SK-N-SH treated with all-trans-retinoic acid at 6 μM for 48 hours (cell line): Measurements from ENCODE around the gene PHF2.
A peak's percentile ranks its signal among the peaks of the same experiment; 100 is the strongest.

Source experiments
- ATAC-seq: fragments of 200-7000 bp; cut with Tn5 transposase; 3 replicates; pipeline ENCODE4 v1.9.1; 2020; ENCODE audit warnings: mild to moderate bottlenecking, moderate library complexity
- ARNTL ChIP-seq: fragments of 450-650 bp; formaldehyde crosslinking; IDR thresholded peaks from 2 replicates; pipeline ENCODE4 v1.5.0; 2020; ENCODE audit warnings: low read depth, mild to moderate bottlenecking, moderate library complexity, borderline replicate concordance
- BACH2 ChIP-seq: fragments of 250-450 bp; sonication (Bioruptor Pico); IDR thresholded peaks from 2 replicates; pipeline ENCODE4 v1.9.0; 2021; ENCODE audit warnings: mild to moderate bottlenecking, borderline replicate concordance
- CREB5 ChIP-seq: fragments of 250-450 bp; sonication (Bioruptor Pico); IDR thresholded peaks from 2 replicates; pipeline ENCODE4 v1.5.1; 2020; ENCODE audit warnings: low read depth, mild to moderate bottlenecking, moderate library complexity
- CSDC2 ChIP-seq: fragments of 250-450 bp; sonication (Bioruptor Pico); IDR thresholded peaks from 2 replicates; pipeline ENCODE4 v1.5.0; 2020; ENCODE audit warnings: mild to moderate bottlenecking, moderate library complexity
- ESRRG ChIP-seq: fragments of 250-450 bp; sonication (Bioruptor Pico); IDR thresholded peaks from 2 replicates; pipeline ENCODE4 v1.6.1; 2021; ENCODE audit warnings: mild to moderate bottlenecking
- GLIS3 ChIP-seq: fragments of 250-450 bp; sonication (Bioruptor Pico); IDR thresholded peaks from 2 replicates; pipeline ENCODE4 v1.5.0; 2020; ENCODE audit warnings: mild to moderate bottlenecking, moderate library complexity
- ISL1 ChIP-seq: fragments of 250-450 bp; sonication (Bioruptor Pico); IDR thresholded peaks from 2 replicates; pipeline ENCODE4 v2.1.2; 2022; ENCODE audit warnings: mild to moderate bottlenecking, moderate library complexity
- OSR1 ChIP-seq: fragments of 250-450 bp; sonication (Bioruptor Pico); IDR thresholded peaks from 2 replicates; pipeline ENCODE4 v1.8.0; 2022; ENCODE audit warnings: moderate library complexity, mild to moderate bottlenecking, inconsistent platforms
- PATZ1 ChIP-seq: fragments of 250-450 bp; sonication (Bioruptor Pico); IDR thresholded peaks from 2 replicates; pipeline ENCODE4 v1.8.0; 2020; ENCODE audit warnings: mild to moderate bottlenecking, moderate library complexity, borderline replicate concordance
- POU6F1 ChIP-seq: fragments of 250-450 bp; sonication (Bioruptor Pico); IDR thresholded peaks from 2 replicates; pipeline ENCODE4 v1.8.0; 2021; ENCODE audit warnings: low read depth, mild to moderate bottlenecking, moderate library complexity, borderline replicate concordance
- PPARA ChIP-seq: fragments of 250-450 bp; sonication (Bioruptor Pico); IDR thresholded peaks from 2 replicates; pipeline ENCODE4 v1.5.0; 2020; ENCODE audit warnings: mild to moderate bottlenecking, borderline replicate concordance
- RARB ChIP-seq: fragments of 250-450 bp; sonication (Bioruptor Pico); IDR thresholded peaks from 2 replicates; pipeline ENCODE4 v1.8.0; 2021; ENCODE audit warnings: mild to moderate bottlenecking, moderate library complexity
- SNAI2 ChIP-seq: fragments of 250-450 bp; sonication (Bioruptor Pico); IDR thresholded peaks from 2 replicates; pipeline ENCODE4 v1.5.0; 2020; ENCODE audit warnings: mild to moderate bottlenecking, moderate library complexity
- TCF4 ChIP-seq: fragments of 250-450 bp; sonication (Bioruptor Pico); IDR thresholded peaks from 2 replicates; pipeline ENCODE4 v1.8.0; 2021; ENCODE audit warnings: mild to moderate bottlenecking, moderate library complexity, borderline replicate concordance
- TOX ChIP-seq: fragments of 250-450 bp; sonication (Bioruptor Pico); IDR thresholded peaks from 2 replicates; pipeline ENCODE4 v1.8.0; 2021; ENCODE audit warnings: mild to moderate bottlenecking, moderate library complexity, borderline replicate concordance
- ZC3H10 ChIP-seq: fragments of 250-450 bp; sonication (Bioruptor Pico); IDR thresholded peaks from 2 replicates; pipeline ENCODE4 v1.5.1; 2021; ENCODE audit warnings: mild to moderate bottlenecking, moderate library complexity
- ZFP3 ChIP-seq: fragments of 250-450 bp; sonication (Bioruptor Pico); IDR thresholded peaks from 2 replicates; pipeline ENCODE4 v1.5.0; 2020; ENCODE audit warnings: mild to moderate bottlenecking, moderate library complexity
- ZNF565 ChIP-seq: fragments of 450-650 bp; formaldehyde crosslinking; conservative IDR thresholded peaks from 2 replicates; pipeline ENCODE4 v1.5.0; 2020; ENCODE audit warnings: low read depth, mild to moderate bottlenecking, moderate library complexity
- ZNF70 ChIP-seq: fragments of 450-650 bp; formaldehyde crosslinking; IDR thresholded peaks from 2 replicates; pipeline ENCODE4 v1.5.0; 2020; ENCODE audit warnings: mild to moderate bottlenecking, moderate library complexity
- ZNF8 ChIP-seq: fragments of 450-650 bp; formaldehyde crosslinking; IDR thresholded peaks from 2 replicates; pipeline ENCODE4 v1.5.0; 2020; ENCODE audit warnings: mild to moderate bottlenecking, moderate library complexity
- TF ChIP-seq, protein P1 (sequence below): fragments of 250-450 bp; sonication (Bioruptor Pico); IDR thresholded peaks from 2 replicates; pipeline ENCODE4 v1.5.1; 2021; ENCODE audit warnings: mild to moderate bottlenecking, moderate library complexity

Gene PHF2

GRCh38 chr9:93577078-93577974, 942 bp downstream of the PHF2 start:
- ATAC-seq, result peak; percentile 5
- no peak for TF ChIP-seq PATZ1
- no peak for TF ChIP-seq GLIS3 (CRISPR knock-in tag)
- no peak for TF ChIP-seq ZC3H10 (CRISPR knock-in tag)
- no peak for TF ChIP-seq ISL1 (CRISPR knock-in tag)
- no peak for TF ChIP-seq CSDC2 (CRISPR knock-in tag)
- TF ChIP-seq BACH2 (CRISPR knock-in tag), result no peak
- no peak for TF ChIP-seq ZNF70 (CRISPR knock-in tag)
- no peak for TF ChIP-seq ARNTL (CRISPR knock-in tag)
- no peak for TF ChIP-seq ZNF8 (CRISPR knock-in tag)
- no peak for TF ChIP-seq TOX
- TF ChIP-seq PPARA (CRISPR knock-in tag), result no peak
- TF ChIP-seq, protein P1, sequence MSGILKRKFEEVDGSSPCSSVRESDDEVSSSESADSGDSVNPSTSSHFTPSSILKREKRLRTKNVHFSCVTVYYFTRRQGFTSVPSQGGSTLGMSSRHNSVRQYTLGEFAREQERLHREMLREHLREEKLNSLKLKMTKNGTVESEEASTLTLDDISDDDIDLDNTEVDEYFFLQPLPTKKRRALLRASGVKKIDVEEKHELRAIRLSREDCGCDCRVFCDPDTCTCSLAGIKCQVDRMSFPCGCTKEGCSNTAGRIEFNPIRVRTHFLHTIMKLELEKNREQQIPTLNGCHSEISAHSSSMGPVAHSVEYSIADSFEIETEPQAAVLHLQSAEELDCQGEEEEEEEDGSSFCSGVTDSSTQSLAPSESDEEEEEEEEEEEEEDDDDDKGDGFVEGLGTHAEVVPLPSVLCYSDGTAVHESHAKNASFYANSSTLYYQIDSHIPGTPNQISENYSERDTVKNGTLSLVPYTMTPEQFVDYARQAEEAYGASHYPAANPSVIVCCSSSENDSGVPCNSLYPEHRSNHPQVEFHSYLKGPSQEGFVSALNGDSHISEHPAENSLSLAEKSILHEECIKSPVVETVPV (CRISPR knock-in tag), result no peak
- no peak for TF ChIP-seq OSR1 (CRISPR knock-in tag)

- peak; percentile 26 for ATAC-seq
- no peak for TF ChIP-seq ARNTL (CRISPR knock-in tag)
- no peak for TF ChIP-seq ZC3H10 (CRISPR knock-in tag)
- TF ChIP-seq OSR1 (CRISPR knock-in tag), result no peak
- TF ChIP-seq PPARA (CRISPR knock-in tag), result no peak
- TF ChIP-seq, protein P1 (CRISPR knock-in tag), result no peak
- no peak for TF ChIP-seq SNAI2
- TF ChIP-seq ISL1 (CRISPR knock-in tag), result no peak
- TF ChIP-seq ESRRG (CRISPR knock-in tag), result no peak
- no peak for TF ChIP-seq TCF4 (CRISPR knock-in tag)
- no peak for TF ChIP-seq POU6F1 (CRISPR knock-in tag)
- no peak for TF ChIP-seq ZNF565
- TF ChIP-seq PATZ1, result no peak
- TF ChIP-seq RARB (CRISPR knock-in tag), result no peak
- no peak for TF ChIP-seq ZNF8 (CRISPR knock-in tag)
- no peak for TF ChIP-seq TOX
- no peak for TF ChIP-seq GLIS3 (CRISPR knock-in tag)
- no peak for TF ChIP-seq CREB5 (CRISPR knock-in tag)
- TF ChIP-seq ZFP3 (CRISPR knock-in tag), result no peak
- TF ChIP-seq CSDC2 (CRISPR knock-in tag), result no peak
- no peak for TF ChIP-seq ZNF70 (CRISPR knock-in tag)
Observed at GRCh38 chr9:93577975-93578682, 1.7 kb downstream of the PHF2 start.
